Measurements from ENCODE around the gene MAGI1.

MAGI1 gene

GRCh38 chr3:65665915-65666314 is 372.8 kb downstream of the MAGI1 start:
- DNase-seq (ENCODE audit: low spot score), result no peak

- no peak for DNase-seq (ENCODE audit: low spot score)
These were observed 373.8 kb downstream of the MAGI1 start for GRCh38 chr3:65664931-65665330.

GRCh38 chr3:65664446-65664845 is 374.3 kb downstream of the MAGI1 start:
- DNase-seq (ENCODE audit: low spot score), result no peak

- DNase-seq (ENCODE audit: low spot score), result no peak
These were observed 376.6 kb downstream of the MAGI1 start for GRCh38 chr3:65662095-65662494.

GRCh38 chr3:65660000-65660598 is 378.6 kb downstream of the MAGI1 start:
- no peak for DNase-seq (ENCODE audit: low spot score)

- DNase-seq (ENCODE audit: low spot score), result no peak
These were observed 379.3 kb downstream of the MAGI1 start for GRCh38 chr3:65659396-65659795.

GRCh38 chr3:65658401-65658800 is 380.3 kb downstream of the MAGI1 start:
- no peak for DNase-seq (ENCODE audit: low spot score)

GRCh38 chr3:65655061-65655460 is 383.7 kb downstream of the MAGI1 start:
- DNase-seq (ENCODE audit: low spot score), result no peak

GRCh38 chr3:65653731-65654130 is 385.0 kb downstream of the MAGI1 start:
- no peak for DNase-seq (ENCODE audit: low spot score)

GRCh38 chr3:65650247-65650646 is 388.5 kb downstream of the MAGI1 start:
- DNase-seq (ENCODE audit: low spot score), result no peak

GRCh38 chr3:65647369-65647768 is 391.3 kb downstream of the MAGI1 start:
- DNase-seq (ENCODE audit: low spot score), result no peak

- DNase-seq (ENCODE audit: low spot score), result no peak
These were observed 395.8 kb downstream of the MAGI1 start for GRCh38 chr3:65642883-65643282.

GRCh38 chr3:65641777-65642176 is 396.9 kb downstream of the MAGI1 start:
- DNase-seq (ENCODE audit: low spot score), result no peak

GRCh38 chr3:65641045-65641444 is 397.7 kb downstream of the MAGI1 start:
- DNase-seq (ENCODE audit: low spot score), result no peak

- no peak for DNase-seq (ENCODE audit: low spot score)
These were observed 399.3 kb downstream of the MAGI1 start for GRCh38 chr3:65639444-65639843.

- DNase-seq (ENCODE audit: low spot score), result no peak
These were observed 400.4 kb downstream of the MAGI1 start for GRCh38 chr3:65638301-65638700.

GRCh38 chr3:65636326-65636725 is 402.4 kb downstream of the MAGI1 start:
- no peak for DNase-seq (ENCODE audit: low spot score)

- no peak for DNase-seq (ENCODE audit: low spot score)
These were observed 403.1 kb downstream of the MAGI1 start for GRCh38 chr3:65635657-65636056.

GRCh38 chr3:65633018-65633638 is 405.6 kb downstream of the MAGI1 start:
- no peak for DNase-seq (ENCODE audit: low spot score)

GRCh38 chr3:65632414-65632813 is 406.3 kb downstream of the MAGI1 start:
- no peak for DNase-seq (ENCODE audit: low spot score)

GRCh38 chr3:65628978-65629377 is 409.7 kb downstream of the MAGI1 start:
- DNase-seq (ENCODE audit: low spot score), result no peak

- DNase-seq (ENCODE audit: low spot score), result no peak
These were observed 411.7 kb downstream of the MAGI1 start for GRCh38 chr3:65627062-65627461.

- no peak for DNase-seq (ENCODE audit: low spot score)
These were observed 413.4 kb downstream of the MAGI1 start for GRCh38 chr3:65625305-65625704.

- no peak for DNase-seq (ENCODE audit: low spot score)
These were observed 415.4 kb downstream of the MAGI1 start for GRCh38 chr3:65623362-65623761.

All from hepatic stellate cell (primary cell).